Hepatocyte (in vitro differentiated cells): Measurements from ENCODE around the gene COX11. TPM values are rescaled to one million over a fixed set of nuclear protein-coding genes. Genes with fewer than 3 reads are reported as not detected.

Experiments used
- DNase-seq: peaks from one replicate; pipeline ENCODE4 v3.0.0-alpha.2; 2016; ENCODE audit warnings: low spot score
- H2AFZ ChIP-seq: fragments of 200-600 bp; sonication (generic); 2 replicates; pipeline ENCODE4 v1.6.0; 2016; ENCODE audit warnings: antibody characterized with exemption, mild to moderate bottlenecking
- H3K27ac ChIP-seq: fragments of 200-600 bp; sonication (generic); 2 replicates; pipeline ENCODE4 v1.5.1; 2016; ENCODE audit warnings: mild to moderate bottlenecking
- H3K27me3 ChIP-seq: fragments of 200-600 bp; sonication (generic); 2 replicates; pipeline ENCODE4 v1.6.1; 2016
- H3K36me3 ChIP-seq: fragments of 200-600 bp; sonication (generic); replicated peaks from 2 replicates; pipeline ENCODE4 v1.5.1; 2016; ENCODE audit warnings: low read depth; ENCODE audit not compliant: insufficient read depth
- H3K4me1 ChIP-seq: fragments of 200-600 bp; sonication (generic); 2 replicates; pipeline ENCODE4 v1.5.1; 2016; ENCODE audit warnings: mild to moderate bottlenecking, moderate library complexity; ENCODE audit not compliant: insufficient read depth
- H3K4me2 ChIP-seq: fragments of 200-600 bp; sonication (generic); 2 replicates; pipeline ENCODE4 v1.6.0; 2016
- H3K4me3 ChIP-seq: fragments of 200-600 bp; sonication (generic); 2 replicates; pipeline ENCODE4 v1.5.1; 2016; ENCODE audit warnings: mild to moderate bottlenecking
- H3K79me2 ChIP-seq: fragments of 200-600 bp; sonication (generic); 2 replicates; pipeline ENCODE4 v1.6.0; 2017; ENCODE audit warnings: mild to moderate bottlenecking
- H3K9me2 ChIP-seq: fragments of 200-600 bp; sonication (generic); replicated peaks from 2 replicates; pipeline ENCODE4 v1.6.0; 2017; ENCODE audit warnings: mild to moderate bottlenecking; ENCODE audit not compliant: insufficient read depth
- H3K9me3 ChIP-seq: fragments of 200-600 bp; sonication (generic); 2 replicates; pipeline ENCODE4 v1.5.1; 2016; ENCODE audit warnings: low read depth, mild to moderate bottlenecking
- H4K20me1 ChIP-seq: fragments of 200-600 bp; sonication (generic); 2 replicates; pipeline ENCODE4 v1.6.0; 2016; ENCODE audit warnings: mild to moderate bottlenecking; ENCODE audit not compliant: insufficient read depth, poor library complexity, severe bottlenecking
- EZH2 ChIP-seq: fragments of 200-600 bp; sonication (generic); IDR thresholded peaks from 2 replicates; pipeline ENCODE4 v1.6.1; 2016; ENCODE audit warnings: antibody characterized with exemption, mild to moderate bottlenecking, borderline replicate concordance
- EZH2phosphoT487 ChIP-seq: fragments of 200-600 bp; sonication (generic); IDR thresholded peaks from one replicate; pipeline ENCODE4 v1.6.1; 2018; ENCODE audit warnings: antibody characterized with exemption, mild to moderate bottlenecking, low read depth, moderate library complexity; ENCODE audit not compliant: unreplicated experiment, severe bottlenecking
- WGBS: methylation state at CpG from one replicate; pipeline ENCODE4 v1.1.6; 2016; ENCODE audit warnings: low lambda C conversion rate; ENCODE audit errors: missing lambda C conversion rate; 5-methylcytosine and 5-hydroxymethylcytosine counted together
- polyA plus RNA-seq: library from polyadenylated mRNA; unstranded; fragments of >200 nt; fragmentation: Nextera tagmentation; extraction: Ambion mirVana; gene quantifications from 2 replicates; pipeline ENCODE4 v1.2.1, GENCODE V29; 2016
- total RNA-seq: library from RNA; depleted of rRNA; stranded (reverse); fragments of >200 nt; gene quantifications from 2 replicates; pipeline ENCODE4 v1.2.3, GENCODE V29; 2014
- TF ChIP-seq, protein P1 (sequence below): fragments of 200-600 bp; sonication (generic); IDR thresholded peaks from 2 replicates; pipeline ENCODE4 v1.5.1; 2016; ENCODE audit warnings: antibody characterized with exemption, mild to moderate bottlenecking; ENCODE audit not compliant: poor library complexity

COX11 gene
- total and polyA plus RNA-seq, 2 experiments from 2014 or later, result 33.0 to 39.6 TPM

DNA sequence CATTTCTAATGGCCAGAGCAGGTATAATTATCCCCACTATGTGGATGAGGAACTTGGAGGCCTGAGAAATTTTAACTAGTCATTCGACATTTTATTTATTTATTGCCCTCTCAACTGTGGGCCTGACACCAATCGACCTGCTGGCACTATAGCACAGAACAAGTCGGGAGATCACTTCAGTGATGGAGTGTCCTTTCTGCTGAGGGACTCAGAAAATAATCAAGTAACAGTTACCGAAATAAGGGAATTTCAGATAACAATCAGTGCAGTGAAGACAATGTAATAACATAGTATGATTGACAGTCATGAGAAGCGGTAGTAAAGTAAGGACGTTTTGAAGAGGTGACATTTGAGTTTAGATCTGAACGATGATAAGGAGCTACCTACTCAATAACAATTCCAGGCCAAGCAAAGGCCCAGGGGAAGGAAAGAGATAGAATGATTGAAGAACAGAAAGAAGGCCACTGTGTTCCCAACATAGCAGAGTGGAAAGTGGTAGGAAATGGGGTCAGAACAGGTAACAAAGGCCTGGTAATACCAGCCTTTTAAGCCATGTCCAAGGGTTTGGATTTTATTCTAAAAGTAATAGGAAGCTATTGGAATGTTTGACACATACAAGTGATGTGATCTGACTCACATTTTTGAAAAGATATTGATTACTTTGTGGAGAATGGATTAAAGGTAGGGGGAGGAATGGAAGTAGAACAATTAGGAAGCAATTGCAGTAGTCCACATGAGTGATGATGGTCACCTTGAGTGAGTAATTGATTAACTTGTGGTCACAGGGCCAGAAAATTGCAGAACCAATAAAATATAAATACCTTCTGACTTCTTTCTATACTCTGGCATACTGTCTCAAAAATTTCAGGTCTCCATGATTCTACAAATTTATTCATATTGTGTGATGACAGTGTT is 1.5 kb upstream of the COX11 start:
- peaks cover 33% of the 10 kb centered on the region for H3K4me1 ChIP-seq
- peak overlapping the region; percentile 85 for H2AFZ ChIP-seq
- WGBS, result 51% methylated on average over 7 of the region's 7 CpGs

DNA sequence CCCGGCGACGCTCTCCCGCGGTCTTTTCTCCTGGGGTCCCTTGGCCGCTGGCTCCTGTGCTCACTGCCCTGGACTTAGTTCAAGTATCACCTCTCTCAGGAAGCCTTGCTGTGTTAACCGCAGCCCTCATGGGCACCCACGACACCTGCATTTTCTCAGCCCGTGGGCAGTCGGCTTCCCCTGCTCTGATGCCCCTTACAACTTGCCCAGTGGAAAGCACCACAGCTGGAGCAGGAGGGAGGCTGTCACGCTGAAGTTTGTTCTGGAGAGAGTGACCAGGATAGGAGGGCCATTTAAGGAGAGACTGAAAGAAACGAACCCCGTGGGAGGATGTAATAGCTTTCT is 506 bp upstream of the COX11 start:
- 1% methylated on average over 13 of the region's 13 CpGs for WGBS
- Histone ChIP-seq H4K20me1 (peaks cover 11% of the 10 kb centered on the region), H3K27me3 (no peaks in the 10 kb centered on the region), H3K4me3 (peak overlapping the region; percentile 65), H3K9me2 (no peaks in the 10 kb centered on the region), H3K27ac (peak overlapping the region; percentile 78), H3K79me2 (peaks cover 81% of the 10 kb centered on the region), H3K9me3 (no peaks in the 10 kb centered on the region), H3K4me1 (peaks cover 33% of the 10 kb centered on the region), H2AFZ (peak overlapping the region; percentile 85), H3K36me3 (no peaks in the 10 kb centered on the region), H3K4me2 (peak overlapping the region; percentile 94)
- TF ChIP-seq, protein P1, sequence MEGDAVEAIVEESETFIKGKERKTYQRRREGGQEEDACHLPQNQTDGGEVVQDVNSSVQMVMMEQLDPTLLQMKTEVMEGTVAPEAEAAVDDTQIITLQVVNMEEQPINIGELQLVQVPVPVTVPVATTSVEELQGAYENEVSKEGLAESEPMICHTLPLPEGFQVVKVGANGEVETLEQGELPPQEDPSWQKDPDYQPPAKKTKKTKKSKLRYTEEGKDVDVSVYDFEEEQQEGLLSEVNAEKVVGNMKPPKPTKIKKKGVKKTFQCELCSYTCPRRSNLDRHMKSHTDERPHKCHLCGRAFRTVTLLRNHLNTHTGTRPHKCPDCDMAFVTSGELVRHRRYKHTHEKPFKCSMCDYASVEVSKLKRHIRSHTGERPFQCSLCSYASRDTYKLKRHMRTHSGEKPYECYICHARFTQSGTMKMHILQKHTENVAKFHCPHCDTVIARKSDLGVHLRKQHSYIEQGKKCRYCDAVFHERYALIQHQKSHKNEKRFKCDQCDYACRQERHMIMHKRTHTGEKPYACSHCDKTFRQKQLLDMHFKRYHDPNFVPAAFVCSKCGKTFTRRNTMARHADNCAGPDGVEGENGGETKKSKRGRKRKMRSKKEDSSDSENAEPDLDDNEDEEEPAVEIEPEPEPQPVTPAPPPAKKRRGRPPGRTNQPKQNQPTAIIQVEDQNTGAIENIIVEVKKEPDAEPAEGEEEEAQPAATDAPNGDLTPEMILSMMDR, result no peak
- TF ChIP-seq EZH2phosphoT487 (no peak), EZH2 (no peak)
- peak; percentile 40 for DNase-seq

More for the DNA sequence above, 1.5 kb upstream of the COX11 start:
- Histone ChIP-seq H3K4me3 (peak overlapping the region; percentile 65), H3K9me2 (no peaks in the 10 kb centered on the region), H3K79me2 (peaks cover 86% of the 10 kb centered on the region), H3K4me2 (peak overlapping the region; percentile 94), H3K9me3 (no peaks in the 10 kb centered on the region), H3K36me3 (no peaks in the 10 kb centered on the region), H3K27ac (peak overlapping the region; percentile 78), H3K27me3 (no peaks in the 10 kb centered on the region), H4K20me1 (peaks cover 11% of the 10 kb centered on the region)
- no peak for TF ChIP-seq EZH2phosphoT487
- TF ChIP-seq EZH2, result no peak
- TF ChIP-seq, protein P1, result no peak
- DNase-seq, result no peak

DNA sequence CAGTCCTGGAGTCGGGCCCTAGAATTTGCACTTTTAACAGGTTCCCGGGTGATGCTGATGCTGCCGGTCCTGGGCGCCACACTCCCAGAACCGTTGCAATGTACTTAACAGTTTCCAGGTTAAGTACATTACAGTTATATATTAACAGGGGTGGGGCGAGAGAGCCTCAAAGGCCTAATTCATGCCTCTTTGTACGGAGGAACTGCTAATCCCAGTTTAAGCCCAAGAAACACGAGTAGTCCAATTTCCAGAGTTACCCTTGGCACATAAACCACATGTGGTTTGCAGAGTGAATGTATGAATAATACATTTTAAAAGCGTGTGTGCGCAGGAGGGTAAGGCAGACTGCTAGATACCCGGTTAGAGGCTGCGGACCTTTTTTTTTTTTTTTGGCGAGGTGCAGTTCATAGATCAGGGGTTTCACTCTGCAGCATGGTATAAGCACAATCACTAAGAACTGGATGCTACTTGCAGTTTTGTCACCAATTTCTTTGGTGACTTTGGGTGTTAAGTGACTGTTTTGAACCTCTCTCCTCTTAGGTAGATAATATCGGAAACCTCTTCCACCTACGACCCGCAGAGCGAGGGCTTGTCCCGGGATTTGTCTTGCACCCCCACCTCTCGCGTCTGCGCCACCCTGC is 713 bp downstream of the COX11 start:
- Histone ChIP-seq H3K4me2 (peak overlapping the region; percentile 90), H3K9me3 (no peaks in the 10 kb centered on the region), H3K9me2 (no peaks in the 10 kb centered on the region), H3K4me3 (peak overlapping the region; percentile 65), H4K20me1 (peaks cover 11% of the 10 kb centered on the region), H3K79me2 (peaks cover 69% of the 10 kb centered on the region), H3K36me3 (no peaks in the 10 kb centered on the region), H3K27me3 (no peaks in the 10 kb centered on the region), H3K4me1 (peaks cover 33% of the 10 kb centered on the region), H3K27ac (peak overlapping the region; percentile 78), H2AFZ (peak overlapping the region; percentile 79)
- TF ChIP-seq, protein P1, result no peak
- TF ChIP-seq EZH2phosphoT487, result no peak
- TF ChIP-seq EZH2, result no peak
- peak; percentile 50 for DNase-seq
- under 1% methylated on average over 21 of the region's 21 CpGs for WGBS
